Liver (tissue), 9 donors: ENCODE measurements around the gene TEX10. TPM values are rescaled to one million over a fixed set of nuclear protein-coding genes. Genes with fewer than 3 reads are reported as not detected.

Experiments
- DNase-seq: peaks from one replicate; pipeline ENCODE4 v3.0.0-alpha.2; 2017; ENCODE audit warnings: low spot score
- H3K27ac ChIP-seq, 2 donors: one replicate each; pipeline ENCODE4 v1.7.0; 2013; ENCODE audit warnings: inconsistent platforms in 2 of 2, low read length in 2 of 2, control low read depth in 1 of 2, low read depth in 1 of 2, mild to moderate bottlenecking in 1 of 2
- H3K27me3 ChIP-seq, 4 donors: one replicate each; pipeline versions ENCODE4 v1.6.1 to v1.7.0; 2013; ENCODE audit warnings: low read length in 3 of 4, inconsistent platforms in 1 of 4, mild to moderate bottlenecking in 1 of 4, moderate library complexity in 1 of 4; ENCODE audit not compliant: control insufficient read depth in 4 of 4, insufficient read depth in 4 of 4
- H3K36me3 ChIP-seq, 4 donors: one replicate each; pipeline versions ENCODE4 v1.6.1 to v1.7.0; 2013; ENCODE audit warnings: low read length in 3 of 4, mild to moderate bottlenecking in 3 of 4, low read depth in 1 of 4, moderate library complexity in 1 of 4; ENCODE audit not compliant: control insufficient read depth in 4 of 4, insufficient read depth in 3 of 4
- H3K4me1 ChIP-seq, 4 donors: one replicate each; pipeline versions ENCODE4 v1.6.1 to v1.7.0; 2013; ENCODE audit warnings: low read length in 3 of 4, mild to moderate bottlenecking in 3 of 4, moderate library complexity in 1 of 4; ENCODE audit not compliant: control insufficient read depth in 4 of 4, insufficient read depth in 4 of 4
- H3K4me3 ChIP-seq, 3 donors: one replicate each; pipeline versions ENCODE4 v1.6.1 to v1.7.0; 2013; ENCODE audit warnings: low read length in 3 of 3, control low read depth in 1 of 3, low read depth in 1 of 3, mild to moderate bottlenecking in 1 of 3
- H3K9ac ChIP-seq, 2 donors: one replicate each; pipeline ENCODE4 v1.7.0; 2013; ENCODE audit warnings: low read length in 2 of 2, mild to moderate bottlenecking in 2 of 2, moderate library complexity in 2 of 2, control low read depth in 1 of 2, low read depth in 1 of 2
- H3K9me3 ChIP-seq, 4 donors: one replicate each; pipeline versions ENCODE4 v1.6.1 to v1.7.0; 2013; ENCODE audit warnings: low read length in 3 of 4; ENCODE audit not compliant: control insufficient read depth in 4 of 4
- ATF3 ChIP-seq: IDR thresholded peaks from 2 replicates; pipeline ENCODE4 v1.6.1; 2016; ENCODE audit warnings: antibody characterized with exemption
- CTCF ChIP-seq: fragments of 150-350 bp; IDR thresholded peaks from 2 replicates; pipeline ENCODE4 v1.5.1; 2017; ENCODE audit warnings: improper control_type of control experiment, low read depth, low read length; ENCODE audit not compliant: missing input control
- EGR1 ChIP-seq, 2 donors: IDR thresholded peaks; 2 replicates each; pipeline ENCODE4 v1.6.1; 2016 to 2018; ENCODE audit warnings: antibody characterized with exemption in 2 of 2, low read depth in 2 of 2
- GABPA ChIP-seq, 2 donors: IDR thresholded peaks in 1 of 2; conservative IDR thresholded peaks in 1 of 2; 2 replicates each; pipeline ENCODE4 v1.6.1; 2016; ENCODE audit warnings: antibody characterized with exemption in 2 of 2, mild to moderate bottlenecking in 1 of 2, moderate library complexity in 1 of 2
- HNF4G ChIP-seq: IDR thresholded peaks from 2 replicates; pipeline ENCODE4 v1.6.1; 2016; ENCODE audit warnings: antibody characterized with exemption
- JUND ChIP-seq, 2 donors: IDR thresholded peaks; 2 replicates each; pipeline ENCODE4 v1.6.1; 2016; ENCODE audit warnings: antibody characterized with exemption in 2 of 2
- MAX ChIP-seq: IDR thresholded peaks from 2 replicates; pipeline ENCODE4 v1.6.1; 2016; ENCODE audit warnings: antibody characterized with exemption
- NR2F2 ChIP-seq: IDR thresholded peaks from 2 replicates; pipeline ENCODE4 v1.6.1; 2016; ENCODE audit warnings: antibody characterized with exemption
- RAD21 ChIP-seq, 2 donors: IDR thresholded peaks; 2 replicates each; pipeline ENCODE4 v1.6.1; 2016; ENCODE audit warnings: antibody characterized with exemption in 2 of 2, mild to moderate bottlenecking in 2 of 2
- RXRA ChIP-seq, 2 donors: IDR thresholded peaks; 2 replicates each; pipeline ENCODE4 v1.6.1; 2017 to 2018; ENCODE audit warnings: antibody characterized with exemption in 2 of 2, mild to moderate bottlenecking in 1 of 2
- SP1 ChIP-seq: IDR thresholded peaks from 2 replicates; pipeline ENCODE4 v1.6.1; 2018; ENCODE audit warnings: antibody characterized with exemption, mild to moderate bottlenecking
- TAF1 ChIP-seq: conservative IDR thresholded peaks from 2 replicates; pipeline ENCODE4 v1.6.1; 2016; ENCODE audit warnings: antibody characterized with exemption, mild to moderate bottlenecking
- YY1 ChIP-seq: IDR thresholded peaks from 2 replicates; pipeline ENCODE4 v1.6.1; 2016; ENCODE audit warnings: antibody characterized with exemption, mild to moderate bottlenecking
- ZBTB33 ChIP-seq: IDR thresholded peaks from 2 replicates; pipeline ENCODE4 v1.6.1; 2016; ENCODE audit warnings: antibody characterized with exemption
- WGBS: extraction: QIAGEN DNeasy Blood & Tissue Kit; methylation state at CpG from one replicate; pipeline ENCODE4 v1.1.7; 2013; 5-methylcytosine and 5-hydroxymethylcytosine counted together
- polyA plus RNA-seq, 2 donors: library from polyadenylated mRNA; stranded (reverse) in 1 of 2; unstranded in 1 of 2; fragments of 200-250 nt in 1 of 2; fragments of >200 nt in 1 of 2; fragmentation: Nextera tagmentation in 1 of 2; extraction: Ambion mirVana in 1 of 2; gene quantifications; one replicate each; pipeline versions ENCODE4 v1.2.1 to v1.2.3, GENCODE V29; 2013 to 2015
- total RNA-seq, 2 donors: library from RNA; depleted of rRNA; stranded (reverse); fragments of >200 nt; gene quantifications; one replicate each; pipeline ENCODE4 v1.2.3, GENCODE V29; 2014
- donor health status: healthy.
- donor health status: healthy.
- donor health status: healthy.
- donor health status: healthy.
- donor health status: healthy.

TEX10 gene
- total and polyA plus RNA-seq, 4 donors: 3.3 to 10.0 (median 6.1) TPM

- Histone ChIP-seq H3K4me3 (no peak overlapping the region), H3K9me3 (peaks cover 0 to 3% (median 1%) of the 10 kb centered on the region in 4 donors), H3K36me3 (peaks cover 2 to 42% (median 26%) of the 10 kb centered on the region in 4 donors), H3K9ac (no peak overlapping the region), H3K27me3 (no peaks in the 10 kb centered on the region), H3K27ac (no peak overlapping the region), H3K4me1 (no peaks in the 10 kb centered on the region)
- TF ChIP-seq RXRA (IDR thresholded peaks at IDR 0.05): no peak
- DNase-seq: no peak
- 96% methylated on average over 6 of the region's 6 CpGs for WGBS
Observed at GRCh38 chr9:100286257-100286656, 66.5 kb downstream of the TEX10 start.

DNA sequence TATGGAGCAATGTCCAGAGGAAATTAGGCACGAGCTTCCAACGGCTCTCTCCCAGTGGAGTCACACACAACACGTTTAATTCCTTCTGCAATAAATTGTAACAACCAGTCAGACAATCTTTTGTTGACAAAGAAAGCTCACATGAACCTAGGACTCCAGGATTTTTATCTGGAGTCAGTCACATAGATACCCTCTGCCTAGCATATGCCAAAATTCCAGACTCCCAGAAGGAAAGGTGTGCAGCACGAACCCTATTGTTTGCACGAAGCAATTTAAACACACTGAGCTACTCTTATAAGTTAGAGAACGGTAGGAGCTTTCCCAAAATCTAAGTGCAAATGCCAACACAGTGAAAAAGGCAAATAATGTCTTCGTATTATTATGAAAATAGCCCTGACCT is 67.1 kb downstream of the TEX10 start:
- Histone ChIP-seq H3K9ac (no peak overlapping the region), H3K4me1 (no peaks in the 10 kb centered on the region), H3K27me3 (no peaks in the 10 kb centered on the region), H3K9me3 (peaks cover 0 to 3% (median 1%) of the 10 kb centered on the region in 4 donors), H3K4me3 (no peak overlapping the region), H3K27ac (no peak overlapping the region), H3K36me3 (peaks cover 2 to 42% (median 24%) of the 10 kb centered on the region in 4 donors)
- WGBS: 95% methylated on average over 7 of the region's 7 CpGs
- TF ChIP-seq RAD21 (IDR thresholded peaks at IDR 0.05) (no peak), JUND (IDR thresholded peaks at IDR 0.05) (no peak)
- no peak for DNase-seq

GRCh38 chr9:100285080-100285479 is 67.7 kb downstream of the TEX10 start:
- H3K36me3 ChIP-seq: peaks cover 2 to 42% (median 24%) of the 10 kb centered on the region in 4 donors

More at GRCh38 chr9:100285080-100285479, 67.7 kb downstream of the TEX10 start:
- no peaks in the 10 kb centered on the region for H3K4me1 ChIP-seq
- H3K4me3 ChIP-seq: no peak overlapping the region
- peaks cover 0 to 3% (median 1%) of the 10 kb centered on the region in 4 donors for H3K9me3 ChIP-seq
- H3K9ac ChIP-seq: no peak overlapping the region
- H3K27ac ChIP-seq: no peak overlapping the region
- no peak for TF ChIP-seq RXRA (IDR thresholded peaks at IDR 0.05)
- TF ChIP-seq MAX: no peak
- no peak for TF ChIP-seq ZBTB33
- no peak for TF ChIP-seq NR2F2
- no peak for TF ChIP-seq TAF1
- no peak for TF ChIP-seq HNF4G
- no peak for TF ChIP-seq EGR1 (IDR thresholded peaks at IDR 0.05; ENCODE audit: low read depth in 2 of 2)
- TF ChIP-seq YY1: no peak
- no peak for TF ChIP-seq GABPA (IDR thresholded peaks at IDR 0.05 in 1 of 2, conservative IDR thresholded peaks at IDR 0.05 in 1 of 2)
- no peak for TF ChIP-seq ATF3
- TF ChIP-seq CTCF: no peak
- no peak for TF ChIP-seq JUND (IDR thresholded peaks at IDR 0.05)
- TF ChIP-seq RAD21 (IDR thresholded peaks at IDR 0.05): no peak
- no peak for TF ChIP-seq SP1
- no peak for DNase-seq
- H3K27me3 ChIP-seq: no peaks in the 10 kb centered on the region
